ENCODE measurements around the gene RPA4. TPM values are rescaled to one million over a fixed set of nuclear protein-coding genes. Genes with fewer than 3 reads are reported as not detected.

RPA4 gene, protein sequence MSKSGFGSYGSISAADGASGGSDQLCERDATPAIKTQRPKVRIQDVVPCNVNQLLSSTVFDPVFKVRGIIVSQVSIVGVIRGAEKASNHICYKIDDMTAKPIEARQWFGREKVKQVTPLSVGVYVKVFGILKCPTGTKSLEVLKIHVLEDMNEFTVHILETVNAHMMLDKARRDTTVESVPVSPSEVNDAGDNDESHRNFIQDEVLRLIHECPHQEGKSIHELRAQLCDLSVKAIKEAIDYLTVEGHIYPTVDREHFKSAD
- under 1 TPM in 1 of 2 experiments, not detected in 1; 0.14 TPM for total RNA-seq
- polyA plus RNA-seq (2013, experiment 1 of 2): 0.15 TPM
- polyA plus RNA-seq (2013, experiment 2 of 2): 0.44 TPM
- 0 to 0.97 (median 0.32) reads per million in 172 experiments for total RNA-seq

- Histone ChIP-seq H3K27me3 (ENCODE audit: control insufficient read depth in 1 of 2, insufficient read depth in 2 of 2, low read length in 2 of 2) (no peaks in the 10 kb centered on the region), H3K4me3 (ENCODE audit: low read length) (no peak within 1 kb of the TSS), H3K36me3 (ENCODE audit: insufficient read depth, low read length) (peaks cover 7% of the 10 kb centered on the region), H3K27ac (ENCODE audit: low read depth in 1 of 2, low read length in 2 of 2) (no peak within 1 kb of the TSS), H3K4me1 (ENCODE audit: insufficient read depth, low read length) (no peaks in the 10 kb centered on the region), H3K9me3 (ENCODE audit: control insufficient read depth in 1 of 2, insufficient read depth in 1 of 2, low read length in 2 of 2) (no peaks in the 10 kb centered on the region)
- no peaks in the 10 kb centered on the region for H3K27me3 Mint-ChIP-seq
- ChIA-PET CTCF (no interaction called here), POLR2A (no interaction called here)
- no peak for DNase-seq
- intact Hi-C loops (cut with DNase I, micrococcal nuclease): no loop called here
- peaks cover 8% of the 10 kb centered on the region for H3K36me3 Mint-ChIP-seq (ENCODE audit: low read depth)
- no peak within 1 kb of the TSS for H3K4me3 Mint-ChIP-seq
- no peak within 1 kb of the TSS for H3K27ac Mint-ChIP-seq
- no peaks in the 10 kb centered on the region for H3K4me1 Mint-ChIP-seq (ENCODE audit: low read depth)
- TF ChIP-seq CTCF (IDR thresholded peaks at IDR 0.05): no peak
- ATAC-seq (ENCODE audit: poor library complexity): no peak
- H3K9me3 Mint-ChIP-seq: no peaks in the 10 kb centered on the region
Observed at GRCh38 chrX:96883608-96884007, at the start of gene RPA4. Gene RPA4 (plus strand): TSS chrX:96883908. CDS start chrX:96884311, 403 bp downstream.

DNA sequence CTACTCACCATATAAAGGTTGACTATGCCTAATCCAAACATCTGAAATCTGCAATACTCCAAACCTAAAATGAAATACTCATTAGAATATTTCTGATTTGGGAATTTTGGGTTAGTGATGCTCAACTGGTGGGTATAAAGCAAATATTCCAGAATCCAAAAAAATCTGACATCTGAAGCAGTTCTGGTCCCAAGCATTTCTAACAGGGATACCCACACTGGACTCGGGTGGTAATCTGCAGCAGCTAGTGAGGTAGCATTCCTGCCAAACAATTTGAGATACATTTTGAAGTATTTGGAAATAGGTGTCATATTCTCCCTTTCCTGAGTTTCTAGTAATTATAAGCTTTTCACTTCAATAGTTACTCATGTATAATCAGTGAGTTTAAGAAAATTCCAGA, 49.6 kb upstream of the RPA4 start:
- H3K36me3 Mint-ChIP-seq (ENCODE audit: low read depth): no peaks in the 10 kb centered on the region
- no peak overlapping the region for H3K4me3 ChIP-seq (ENCODE audit: low read length)
- H3K4me1 ChIP-seq (ENCODE audit: insufficient read depth, low read length): no peaks in the 10 kb centered on the region
- H3K27me3 ChIP-seq (ENCODE audit: control insufficient read depth in 1 of 2, insufficient read depth in 2 of 2, low read length in 2 of 2): no peaks in the 10 kb centered on the region
- H3K4me3 Mint-ChIP-seq: no peak overlapping the region
- ATAC-seq (ENCODE audit: poor library complexity) (no peak), DNase-seq (no peak)
- no peak overlapping the region for H3K27ac ChIP-seq (ENCODE audit: low read depth in 1 of 2, low read length in 2 of 2)
- CTCF ChIA-PET: no interaction called here
- POLR2A ChIA-PET: no interaction called here
- no peaks in the 10 kb centered on the region for H3K36me3 ChIP-seq (ENCODE audit: insufficient read depth, low read length)
- H3K27ac Mint-ChIP-seq: no peak overlapping the region
- no peak for TF ChIP-seq CTCF (IDR thresholded peaks at IDR 0.05)
- H3K9me3 ChIP-seq (ENCODE audit: control insufficient read depth in 1 of 2, insufficient read depth in 1 of 2, low read length in 2 of 2): no peaks in the 10 kb centered on the region
- H3K27me3 Mint-ChIP-seq: no peaks in the 10 kb centered on the region
- intact Hi-C loops (cut with DNase I, micrococcal nuclease): no loop called here
- no peaks in the 10 kb centered on the region for H3K9me3 Mint-ChIP-seq
- H3K4me1 Mint-ChIP-seq (ENCODE audit: low read depth): no peaks in the 10 kb centered on the region

- H3K9me3 ChIP-seq (ENCODE audit: control insufficient read depth in 1 of 2, insufficient read depth in 1 of 2, low read length in 2 of 2): no peaks in the 10 kb centered on the region
- intact Hi-C loops (cut with DNase I, micrococcal nuclease): no loop called here
- ChIA-PET CTCF (no interaction called here), POLR2A (no interaction called here)
- H3K4me3 ChIP-seq (ENCODE audit: low read length): no peak overlapping the region
- Mint-ChIP-seq H3K9me3 (no peaks in the 10 kb centered on the region), H3K4me1 (ENCODE audit: low read depth) (no peaks in the 10 kb centered on the region), H3K27ac (no peak overlapping the region), H3K27me3 (no peaks in the 10 kb centered on the region), H3K4me3 (no peak overlapping the region), H3K36me3 (ENCODE audit: low read depth) (no peaks in the 10 kb centered on the region)
- no peak for DNase-seq
- H3K27me3 ChIP-seq (ENCODE audit: control insufficient read depth in 1 of 2, insufficient read depth in 2 of 2, low read length in 2 of 2): no peaks in the 10 kb centered on the region
- H3K27ac ChIP-seq (ENCODE audit: low read depth in 1 of 2, low read length in 2 of 2): no peak overlapping the region
- no peak for ATAC-seq (ENCODE audit: poor library complexity)
- H3K36me3 ChIP-seq (ENCODE audit: insufficient read depth, low read length): no peaks in the 10 kb centered on the region
- H3K4me1 ChIP-seq (ENCODE audit: insufficient read depth, low read length): no peaks in the 10 kb centered on the region
- no peak for TF ChIP-seq CTCF (IDR thresholded peaks at IDR 0.05)
Observed at GRCh38 chrX:96835660-96836289, 47.9 kb upstream of the RPA4 start.
